ENCODE data around the gene PROSER3.

- TF ChIP-seq TARDBP (IDR thresholded peaks at IDR 0.05) (no peak), ARNT (IDR thresholded peaks at IDR 0.05) (no peak), SP1 (IDR thresholded peaks at IDR 0.05) (no peak), SUZ12 (IDR thresholded peaks at IDR 0.05) (no peak), ELF4 (IDR thresholded peaks at IDR 0.05) (no peak), CTBP1 (IDR thresholded peaks at IDR 0.05; ENCODE audit: borderline replicate concordance) (no peak), BHLHE40 (IDR thresholded peaks at IDR 0.05; ENCODE audit: borderline replicate concordance) (no peak), FOXA1 (IDR thresholded peaks at IDR 0.05) (no peak), L3MBTL2 (conservative IDR thresholded peaks at IDR 0.05) (no peak), FOXM1 (IDR thresholded peaks at IDR 0.05; ENCODE audit: borderline replicate concordance) (no peak), ZNF384 (IDR thresholded peaks at IDR 0.05) (no peak), NFRKB (IDR thresholded peaks at IDR 0.05) (no peak), HDGF (IDR thresholded peaks at IDR 0.05; ENCODE audit: borderline replicate concordance) (no peak), PKNOX1 (IDR thresholded peaks at IDR 0.05) (no peak)
Measured at GRCh38 chr19:35719402-35720162, 38.4 kb upstream of the PROSER3 start.
